Liver (tissue), 9 donors: Measurements from ENCODE around the gene ZBTB38. TPM values are rescaled to one million over a fixed set of nuclear protein-coding genes. Genes with fewer than 3 reads are reported as not detected.
A peak's percentile ranks its signal among the peaks of the same experiment; 100 is the strongest.

ENCODE experiments used
- DNase-seq: peaks from one replicate; pipeline ENCODE4 v3.0.0-alpha.2; 2017; ENCODE audit warnings: low spot score
- H3K27ac ChIP-seq, 2 donors: one replicate each; pipeline ENCODE4 v1.7.0; 2013; ENCODE audit warnings: inconsistent platforms in 2 of 2, low read length in 2 of 2, control low read depth in 1 of 2, low read depth in 1 of 2, mild to moderate bottlenecking in 1 of 2
- H3K27me3 ChIP-seq, 4 donors: one replicate each; pipeline versions ENCODE4 v1.6.1 to v1.7.0; 2013; ENCODE audit warnings: low read length in 3 of 4, inconsistent platforms in 1 of 4, mild to moderate bottlenecking in 1 of 4, moderate library complexity in 1 of 4; ENCODE audit not compliant: control insufficient read depth in 4 of 4, insufficient read depth in 4 of 4
- H3K36me3 ChIP-seq, 4 donors: one replicate each; pipeline versions ENCODE4 v1.6.1 to v1.7.0; 2013; ENCODE audit warnings: low read length in 3 of 4, mild to moderate bottlenecking in 3 of 4, low read depth in 1 of 4, moderate library complexity in 1 of 4; ENCODE audit not compliant: control insufficient read depth in 4 of 4, insufficient read depth in 3 of 4
- H3K4me1 ChIP-seq, 4 donors: one replicate each; pipeline versions ENCODE4 v1.6.1 to v1.7.0; 2013; ENCODE audit warnings: low read length in 3 of 4, mild to moderate bottlenecking in 3 of 4, moderate library complexity in 1 of 4; ENCODE audit not compliant: control insufficient read depth in 4 of 4, insufficient read depth in 4 of 4
- H3K4me3 ChIP-seq, 3 donors: one replicate each; pipeline versions ENCODE4 v1.6.1 to v1.7.0; 2013; ENCODE audit warnings: low read length in 3 of 3, control low read depth in 1 of 3, low read depth in 1 of 3, mild to moderate bottlenecking in 1 of 3
- H3K9ac ChIP-seq, 2 donors: one replicate each; pipeline ENCODE4 v1.7.0; 2013; ENCODE audit warnings: low read length in 2 of 2, mild to moderate bottlenecking in 2 of 2, moderate library complexity in 2 of 2, control low read depth in 1 of 2, low read depth in 1 of 2
- H3K9me3 ChIP-seq, 4 donors: one replicate each; pipeline versions ENCODE4 v1.6.1 to v1.7.0; 2013; ENCODE audit warnings: low read length in 3 of 4; ENCODE audit not compliant: control insufficient read depth in 4 of 4
- EGR1 ChIP-seq, 2 donors: IDR thresholded peaks; 2 replicates each; pipeline ENCODE4 v1.6.1; 2016 to 2018; ENCODE audit warnings: antibody characterized with exemption in 2 of 2, low read depth in 2 of 2
- GABPA ChIP-seq, 2 donors: IDR thresholded peaks in 1 of 2; conservative IDR thresholded peaks in 1 of 2; 2 replicates each; pipeline ENCODE4 v1.6.1; 2016; ENCODE audit warnings: antibody characterized with exemption in 2 of 2, mild to moderate bottlenecking in 1 of 2, moderate library complexity in 1 of 2
- HNF4A ChIP-seq, 2 donors: conservative IDR thresholded peaks; 2 replicates each; pipeline ENCODE4 v1.6.1; 2016; ENCODE audit warnings: antibody characterized with exemption in 2 of 2, mild to moderate bottlenecking in 2 of 2
- JUND ChIP-seq, 2 donors: IDR thresholded peaks; 2 replicates each; pipeline ENCODE4 v1.6.1; 2016; ENCODE audit warnings: antibody characterized with exemption in 2 of 2
- NR2F2 ChIP-seq: IDR thresholded peaks from 2 replicates; pipeline ENCODE4 v1.6.1; 2016; ENCODE audit warnings: antibody characterized with exemption
- RAD21 ChIP-seq, 2 donors: IDR thresholded peaks; 2 replicates each; pipeline ENCODE4 v1.6.1; 2016; ENCODE audit warnings: antibody characterized with exemption in 2 of 2, mild to moderate bottlenecking in 2 of 2
- RXRA ChIP-seq, 2 donors: IDR thresholded peaks; 2 replicates each; pipeline ENCODE4 v1.6.1; 2017 to 2018; ENCODE audit warnings: antibody characterized with exemption in 2 of 2, mild to moderate bottlenecking in 1 of 2
- TAF1 ChIP-seq: conservative IDR thresholded peaks from 2 replicates; pipeline ENCODE4 v1.6.1; 2016; ENCODE audit warnings: antibody characterized with exemption, mild to moderate bottlenecking
- YY1 ChIP-seq: IDR thresholded peaks from 2 replicates; pipeline ENCODE4 v1.6.1; 2016; ENCODE audit warnings: antibody characterized with exemption, mild to moderate bottlenecking
- ZBTB33 ChIP-seq: IDR thresholded peaks from 2 replicates; pipeline ENCODE4 v1.6.1; 2016; ENCODE audit warnings: antibody characterized with exemption
- WGBS: extraction: QIAGEN DNeasy Blood & Tissue Kit; methylation state at CpG from one replicate; pipeline ENCODE4 v1.1.7; 2013; 5-methylcytosine and 5-hydroxymethylcytosine counted together
- polyA plus RNA-seq, 2 donors: library from polyadenylated mRNA; stranded (reverse) in 1 of 2; unstranded in 1 of 2; fragments of 200-250 nt in 1 of 2; fragments of >200 nt in 1 of 2; fragmentation: Nextera tagmentation in 1 of 2; extraction: Ambion mirVana in 1 of 2; gene quantifications; one replicate each; pipeline versions ENCODE4 v1.2.1 to v1.2.3, GENCODE V29; 2013 to 2015
- total RNA-seq, 2 donors: library from RNA; depleted of rRNA; stranded (reverse); fragments of >200 nt; gene quantifications; one replicate each; pipeline ENCODE4 v1.2.3, GENCODE V29; 2014
- TF ChIP-seq, protein P1 (sequence below): IDR thresholded peaks from 2 replicates; pipeline ENCODE4 v1.6.1; 2016; ENCODE audit warnings: antibody characterized with exemption
- donor health status: healthy.
- donor health status: healthy.
- donor health status: healthy.
- donor health status: healthy.
- donor health status: healthy.

Gene ZBTB38
- total and polyA plus RNA-seq, 4 donors = 9.5 to 57.3 (median 19.5) TPM

DNA sequence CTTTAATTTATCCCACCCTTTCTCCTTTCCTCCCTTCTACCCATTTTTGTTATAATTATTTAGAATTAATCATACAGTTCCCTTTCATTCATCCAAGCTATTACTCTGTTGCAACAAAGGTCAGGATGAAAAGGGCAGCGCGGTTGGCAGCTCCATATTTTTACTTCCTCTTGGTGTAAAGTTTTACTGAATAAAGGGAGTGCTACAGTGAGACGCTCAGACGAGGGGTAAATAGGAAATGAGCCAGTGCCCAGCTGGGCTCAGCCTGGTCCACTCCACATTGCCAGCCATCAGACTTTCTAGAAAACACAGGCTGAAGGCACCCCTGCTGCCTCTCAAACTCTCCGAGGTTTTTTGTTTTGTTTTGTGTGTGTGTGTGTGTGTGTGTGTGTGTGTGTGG, 21.9 kb upstream of the ZBTB38 start:
- Histone ChIP-seq H3K9me3 (no peaks in the 10 kb centered on the region), H3K4me3 (peak overlapping the region in 1 of 3 donors; percentile 8), H3K27me3 (no peaks in the 10 kb centered on the region), H3K4me1 (peaks cover 7 to 37% (median 25%) of the 10 kb centered on the region in 4 donors), H3K36me3 (no peaks in the 10 kb centered on the region), H3K9ac (no peak overlapping the region), H3K27ac (no peak overlapping the region)
- 23% methylated on average over 5 of the region's 5 CpGs for WGBS
- no peak for DNase-seq
- TF ChIP-seq RAD21 (IDR thresholded peaks at IDR 0.05) (no peak), YY1 (peak; percentile 33), ZBTB33 (no peak), NR2F2 (peak; percentile 27), HNF4A (conservative IDR thresholded peaks at IDR 0.05) (peak in 1 of 2 donors; percentile 13)

- no peaks in the 10 kb centered on the region for H3K27me3 ChIP-seq
- no peak for DNase-seq
- H3K9ac ChIP-seq = no peak overlapping the region
- H3K9me3 ChIP-seq = no peaks in the 10 kb centered on the region
- 71% methylated on average over 5 of the region's 5 CpGs for WGBS
- no peak overlapping the region for H3K27ac ChIP-seq
- H3K36me3 ChIP-seq = no peaks in the 10 kb centered on the region
- H3K4me1 ChIP-seq = peaks cover 7 to 37% (median 25%) of the 10 kb centered on the region in 4 donors
- H3K4me3 ChIP-seq = no peak overlapping the region
- TF ChIP-seq GABPA (IDR thresholded peaks at IDR 0.05 in 1 of 2, conservative IDR thresholded peaks at IDR 0.05 in 1 of 2) = no peak
- no peak for TF ChIP-seq ZBTB33
- TF ChIP-seq RAD21 (IDR thresholded peaks at IDR 0.05) = no peak
- TF ChIP-seq, protein P1, sequence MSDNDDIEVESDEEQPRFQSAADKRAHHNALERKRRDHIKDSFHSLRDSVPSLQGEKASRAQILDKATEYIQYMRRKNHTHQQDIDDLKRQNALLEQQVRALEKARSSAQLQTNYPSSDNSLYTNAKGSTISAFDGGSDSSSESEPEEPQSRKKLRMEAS = no peak
- no peak for TF ChIP-seq EGR1 (IDR thresholded peaks at IDR 0.05; ENCODE audit: low read depth in 2 of 2)
- TF ChIP-seq HNF4A (conservative IDR thresholded peaks at IDR 0.05) = no peak
- no peak for TF ChIP-seq RXRA (IDR thresholded peaks at IDR 0.05)
- no peak for TF ChIP-seq JUND (IDR thresholded peaks at IDR 0.05)
Measured at GRCh38 chr3:141346839-141347238, 21.5 kb upstream of the ZBTB38 start.

- no peaks in the 10 kb centered on the region for H3K27me3 ChIP-seq
- no peaks in the 10 kb centered on the region for H3K9me3 ChIP-seq
- H3K9ac ChIP-seq = no peak overlapping the region
- no peak overlapping the region for H3K4me3 ChIP-seq
- TF ChIP-seq YY1 (no peak), TAF1 (no peak), JUND (IDR thresholded peaks at IDR 0.05) (no peak)
- H3K27ac ChIP-seq = no peak overlapping the region
- 96% methylated on average over 1 of the region's 1 CpG for WGBS
- no peak for DNase-seq
- peaks cover 3 to 28% (median 19%) of the 10 kb centered on the region in 4 donors for H3K4me1 ChIP-seq
- no peaks in the 10 kb centered on the region for H3K36me3 ChIP-seq
Measured at GRCh38 chr3:141348837-141349236, 19.5 kb upstream of the ZBTB38 start.
